Neural cell (in vitro differentiated cells): ENCODE measurements around the gene SLC16A10.

Experiments used
- CTCF ChIP-seq: fragments of 450-650 bp; IDR thresholded peaks from 2 replicates; pipeline ENCODE4 v1.5.1; 2014; ENCODE audit warnings: antibody characterized with exemption, mild to moderate bottlenecking, moderate library complexity; ENCODE audit not compliant: poor library complexity, severe bottlenecking
- EP300 ChIP-seq: fragments of 450-650 bp; conservative IDR thresholded peaks from 2 replicates; pipeline ENCODE4 v1.6.1; 2014; ENCODE audit warnings: antibody characterized with exemption, mild to moderate bottlenecking, moderate library complexity; ENCODE audit not compliant: poor library complexity, severe bottlenecking
- RAD21 ChIP-seq: fragments of 450-650 bp; conservative IDR thresholded peaks from 2 replicates; pipeline ENCODE4 v1.6.1; 2014; ENCODE audit warnings: antibody characterized with exemption, mild to moderate bottlenecking, moderate library complexity
- SMC3 ChIP-seq: fragments of 450-650 bp; conservative IDR thresholded peaks from 2 replicates; pipeline ENCODE4 v1.6.1; 2014; ENCODE audit warnings: antibody characterized with exemption, mild to moderate bottlenecking, moderate library complexity; ENCODE audit not compliant: poor library complexity
- TAF1 ChIP-seq: IDR thresholded peaks from 2 replicates; pipeline ENCODE4 v1.6.1; 2012; ENCODE audit warnings: low read depth
- TF ChIP-seq, protein P1 (sequence below): IDR thresholded peaks from 2 replicates; pipeline ENCODE4 v1.6.1; 2012; ENCODE audit warnings: borderline replicate concordance

GRCh38 chr6:111277819-111278218, 190.5 kb downstream of the SLC16A10 start:
- TF ChIP-seq, protein P1, sequence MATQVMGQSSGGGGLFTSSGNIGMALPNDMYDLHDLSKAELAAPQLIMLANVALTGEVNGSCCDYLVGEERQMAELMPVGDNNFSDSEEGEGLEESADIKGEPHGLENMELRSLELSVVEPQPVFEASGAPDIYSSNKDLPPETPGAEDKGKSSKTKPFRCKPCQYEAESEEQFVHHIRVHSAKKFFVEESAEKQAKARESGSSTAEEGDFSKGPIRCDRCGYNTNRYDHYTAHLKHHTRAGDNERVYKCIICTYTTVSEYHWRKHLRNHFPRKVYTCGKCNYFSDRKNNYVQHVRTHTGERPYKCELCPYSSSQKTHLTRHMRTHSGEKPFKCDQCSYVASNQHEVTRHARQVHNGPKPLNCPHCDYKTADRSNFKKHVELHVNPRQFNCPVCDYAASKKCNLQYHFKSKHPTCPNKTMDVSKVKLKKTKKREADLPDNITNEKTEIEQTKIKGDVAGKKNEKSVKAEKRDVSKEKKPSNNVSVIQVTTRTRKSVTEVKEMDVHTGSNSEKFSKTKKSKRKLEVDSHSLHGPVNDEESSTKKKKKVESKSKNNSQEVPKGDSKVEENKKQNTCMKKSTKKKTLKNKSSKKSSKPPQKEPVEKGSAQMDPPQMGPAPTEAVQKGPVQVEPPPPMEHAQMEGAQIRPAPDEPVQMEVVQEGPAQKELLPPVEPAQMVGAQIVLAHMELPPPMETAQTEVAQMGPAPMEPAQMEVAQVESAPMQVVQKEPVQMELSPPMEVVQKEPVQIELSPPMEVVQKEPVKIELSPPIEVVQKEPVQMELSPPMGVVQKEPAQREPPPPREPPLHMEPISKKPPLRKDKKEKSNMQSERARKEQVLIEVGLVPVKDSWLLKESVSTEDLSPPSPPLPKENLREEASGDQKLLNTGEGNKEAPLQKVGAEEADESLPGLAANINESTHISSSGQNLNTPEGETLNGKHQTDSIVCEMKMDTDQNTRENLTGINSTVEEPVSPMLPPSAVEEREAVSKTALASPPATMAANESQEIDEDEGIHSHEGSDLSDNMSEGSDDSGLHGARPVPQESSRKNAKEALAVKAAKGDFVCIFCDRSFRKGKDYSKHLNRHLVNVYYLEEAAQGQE = no peak
- no peak for TF ChIP-seq CTCF
- TF ChIP-seq RAD21 = no peak
- TF ChIP-seq EP300 = no peak
- no peak for TF ChIP-seq SMC3
- no peak for TF ChIP-seq TAF1
